Putamen (tissue), 1 donor: ENCODE measurements around the gene LY6G5C.

Experiments
- DNase-seq: peaks from one replicate; pipeline ENCODE4 v3.0.0-alpha.2; 2016; ENCODE audit warnings: low spot score

LY6G5C gene

GRCh38 chr6:31639449-31639861 is 41.4 kb downstream of the LY6G5C start:
- no peak for DNase-seq

DNA sequence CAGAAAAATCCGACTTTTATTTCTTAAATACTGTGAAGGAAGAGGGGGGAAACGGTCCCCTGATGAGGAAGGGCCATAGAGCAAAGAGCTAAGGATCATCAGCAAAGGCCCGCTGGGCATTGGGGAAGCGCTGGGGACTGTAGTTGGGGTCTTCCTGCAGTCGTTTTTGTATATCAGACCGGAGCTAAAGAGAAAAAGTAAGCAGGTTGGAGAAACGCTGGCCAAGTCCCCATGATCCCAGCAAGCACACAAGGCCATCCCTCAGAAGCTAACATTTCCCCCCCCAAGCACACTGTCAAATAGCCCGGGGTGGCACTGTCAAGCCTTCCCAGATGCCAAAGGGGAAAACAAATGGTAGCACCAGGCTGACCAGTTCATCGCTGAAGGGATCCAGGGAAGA is 41.8 kb downstream of the LY6G5C start:
- DNase-seq: no peak

DNA sequence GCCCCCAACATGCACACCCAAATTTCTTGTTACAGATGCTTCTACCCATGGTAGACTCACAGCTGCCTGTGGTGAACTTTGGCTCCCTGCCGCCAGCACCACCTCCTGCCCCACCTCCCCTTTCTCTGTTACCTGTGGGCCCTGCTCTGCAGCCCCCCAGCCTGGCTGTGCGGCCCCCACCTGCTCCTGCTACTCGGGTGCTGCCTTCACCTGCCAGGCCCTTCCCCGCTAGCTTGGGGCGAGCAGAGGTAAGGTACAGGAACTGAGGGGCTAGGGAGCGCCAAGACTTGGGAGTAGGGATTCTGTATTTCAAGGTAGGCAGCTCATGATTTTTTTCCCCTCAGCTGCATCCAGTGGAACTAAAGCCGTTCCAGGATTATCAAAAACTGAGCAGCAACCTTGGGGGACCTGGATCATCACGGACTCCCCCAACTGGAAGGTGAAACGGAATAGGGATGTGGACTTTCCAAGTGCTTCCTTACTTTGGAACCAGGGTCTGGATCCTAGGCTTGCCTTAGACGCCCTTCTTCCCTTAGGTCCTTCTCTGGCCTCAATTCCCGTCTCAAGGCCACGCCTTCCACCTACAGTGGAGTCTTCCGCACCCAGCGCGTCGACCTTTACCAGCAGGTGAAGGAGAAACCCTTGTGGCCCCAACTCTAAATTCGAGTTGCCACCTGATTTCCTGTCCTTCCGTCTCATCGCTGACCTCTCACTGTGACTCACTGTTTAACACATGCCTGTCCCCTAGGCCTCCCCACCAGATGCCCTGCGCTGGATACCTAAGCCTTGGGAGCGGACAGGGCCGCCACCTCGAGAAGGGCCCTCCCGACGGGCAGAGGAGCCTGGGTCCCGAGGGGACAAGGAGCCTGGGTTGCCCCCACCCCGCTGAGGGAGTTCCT is 43.9 kb downstream of the LY6G5C start:
- DNase-seq: no peak

DNA sequence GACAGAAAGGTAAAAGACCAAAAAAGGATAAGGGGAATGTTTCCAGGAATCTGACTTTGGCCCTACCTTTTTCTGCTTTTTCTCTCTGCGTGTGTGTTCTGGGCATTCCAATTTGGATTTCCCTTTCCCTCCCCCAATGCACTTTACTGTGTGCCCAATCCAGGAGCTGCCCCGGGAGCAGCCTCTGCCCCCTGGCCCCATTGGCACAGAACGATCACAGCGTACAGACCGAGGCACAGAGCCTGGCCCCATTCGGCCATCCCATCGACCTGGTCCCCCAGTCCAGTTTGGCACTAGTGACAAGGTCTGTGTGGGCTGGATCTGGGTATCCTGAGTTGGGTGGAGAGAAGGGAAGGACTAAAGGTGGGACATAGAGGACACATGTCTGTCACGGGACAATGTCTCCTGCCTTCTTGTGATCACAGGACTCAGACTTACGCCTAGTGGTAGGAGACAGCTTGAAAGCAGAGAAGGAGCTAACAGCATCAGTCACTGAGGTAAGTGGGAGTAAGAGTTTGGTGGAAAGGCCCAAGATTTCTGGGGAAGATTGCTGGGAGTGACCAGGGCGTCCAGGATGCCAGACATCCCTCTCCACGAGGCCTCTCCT is 45.8 kb downstream of the LY6G5C start:
- no peak for DNase-seq

GRCh38 chr6:31634131-31634530 is 46.7 kb downstream of the LY6G5C start:
- DNase-seq: no peak

GRCh38 chr6:31633447-31633846 is 47.4 kb downstream of the LY6G5C start:
- DNase-seq: no peak

GRCh38 chr6:31632279-31632946 is 48.5 kb downstream of the LY6G5C start:
- DNase-seq: no peak

GRCh38 chr6:31631681-31632278 is 49.1 kb downstream of the LY6G5C start:
- no peak for DNase-seq

GRCh38 chr6:31631209-31631608 is 49.7 kb downstream of the LY6G5C start:
- DNase-seq: no peak

- DNase-seq: no peak
These were observed 50.5 kb downstream of the LY6G5C start for GRCh38 chr6:31630177-31630934.

DNA sequence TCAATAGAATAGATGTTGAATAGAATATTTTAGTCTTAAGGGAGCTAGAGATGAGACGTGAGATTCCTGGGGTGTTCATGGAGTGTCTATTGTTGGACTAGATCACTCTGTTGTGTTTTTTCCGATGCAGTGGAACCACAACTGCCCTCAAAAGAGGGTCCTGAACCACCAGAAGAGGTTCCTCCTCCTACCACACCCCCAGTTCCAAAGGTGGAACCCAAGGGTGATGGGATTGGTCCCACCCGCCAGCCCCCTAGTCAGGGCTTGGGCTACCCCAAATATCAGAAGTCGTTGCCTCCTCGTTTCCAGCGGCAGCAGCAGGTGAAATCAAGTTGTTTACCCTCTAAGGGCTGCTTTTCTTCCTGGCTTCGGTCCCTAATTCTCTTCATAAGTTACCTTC is 51.9 kb downstream of the LY6G5C start:
- no peak for DNase-seq

DNA sequence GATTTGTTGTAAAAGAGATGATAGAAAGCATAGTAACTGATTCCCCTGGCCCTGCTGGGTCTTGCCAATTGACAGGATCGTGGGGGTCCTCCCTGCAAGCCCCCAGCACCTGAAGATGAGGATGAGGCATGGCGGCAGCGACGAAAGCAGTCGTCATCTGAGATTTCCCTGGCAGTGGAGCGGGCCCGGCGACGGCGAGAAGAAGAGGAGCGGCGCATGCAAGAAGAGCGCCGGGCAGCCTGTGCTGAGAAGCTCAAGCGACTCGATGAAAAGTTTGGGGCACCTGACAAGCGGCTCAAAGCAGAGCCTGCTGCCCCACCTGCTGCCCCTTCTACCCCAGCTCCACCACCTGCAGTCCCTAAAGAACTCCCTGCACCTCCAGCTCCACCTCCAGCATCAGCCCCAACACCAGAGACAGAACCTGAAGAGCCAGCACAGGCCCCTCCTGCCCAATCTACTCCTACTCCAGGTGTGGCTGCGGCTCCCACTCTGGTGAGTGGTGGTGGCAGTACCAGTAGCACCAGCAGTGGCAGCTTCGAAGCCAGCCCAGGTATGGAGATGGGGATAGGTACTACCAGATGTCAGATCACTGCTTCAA is 53.1 kb downstream of the LY6G5C start:
- no peak for DNase-seq

DNA sequence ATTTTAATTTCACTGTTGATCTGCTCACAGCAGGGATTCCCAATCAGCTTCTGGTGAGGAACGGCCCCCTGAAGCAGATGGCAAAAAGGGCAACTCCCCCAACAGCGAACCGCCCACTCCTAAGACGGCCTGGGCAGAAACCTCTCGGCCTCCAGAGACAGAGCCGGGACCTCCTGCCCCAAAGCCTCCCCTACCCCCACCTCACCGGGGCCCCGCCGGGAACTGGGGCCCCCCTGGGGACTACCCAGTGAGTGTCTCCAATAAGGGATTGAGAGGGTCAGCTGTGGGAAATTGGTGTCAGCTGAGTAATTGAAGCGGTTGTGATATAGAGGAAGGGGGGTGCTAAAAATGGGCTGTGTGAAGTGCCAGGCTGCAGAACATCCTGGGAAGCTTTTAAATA is 53.9 kb downstream of the LY6G5C start:
- DNase-seq: no peak
